GM23248 (cell line): Measurements from ENCODE around the gene KCNAB1.

ENCODE experiments used
- EZH2 ChIP-seq: fragments of 200-600 bp; sonication (generic); IDR thresholded peaks from 2 replicates; pipeline ENCODE4 v1.6.1; 2018; ENCODE audit warnings: antibody characterized with exemption, mild to moderate bottlenecking; ENCODE audit not compliant: insufficient read depth, poor library complexity, severe bottlenecking
- EZH2phosphoT487 ChIP-seq: fragments of 200-600 bp; sonication (generic); IDR thresholded peaks from 2 replicates; pipeline ENCODE4 v1.6.1; 2018; ENCODE audit warnings: antibody characterized with exemption, moderate library complexity, mild to moderate bottlenecking, low read depth; ENCODE audit not compliant: insufficient read depth

GRCh38 chr3:156356537-156357363 lies 236.4 kb downstream of the KCNAB1 start:
- TF ChIP-seq EZH2phosphoT487 (no peak), EZH2 (no peak)
